ENCODE measurements around the gene SH2D1B. TPM values are rescaled to one million over a fixed set of nuclear protein-coding genes. Genes with fewer than 3 reads are reported as not detected.

SH2D1B gene
- total RNA-seq, 1 experiment from 2014 or later = not detected

DNA sequence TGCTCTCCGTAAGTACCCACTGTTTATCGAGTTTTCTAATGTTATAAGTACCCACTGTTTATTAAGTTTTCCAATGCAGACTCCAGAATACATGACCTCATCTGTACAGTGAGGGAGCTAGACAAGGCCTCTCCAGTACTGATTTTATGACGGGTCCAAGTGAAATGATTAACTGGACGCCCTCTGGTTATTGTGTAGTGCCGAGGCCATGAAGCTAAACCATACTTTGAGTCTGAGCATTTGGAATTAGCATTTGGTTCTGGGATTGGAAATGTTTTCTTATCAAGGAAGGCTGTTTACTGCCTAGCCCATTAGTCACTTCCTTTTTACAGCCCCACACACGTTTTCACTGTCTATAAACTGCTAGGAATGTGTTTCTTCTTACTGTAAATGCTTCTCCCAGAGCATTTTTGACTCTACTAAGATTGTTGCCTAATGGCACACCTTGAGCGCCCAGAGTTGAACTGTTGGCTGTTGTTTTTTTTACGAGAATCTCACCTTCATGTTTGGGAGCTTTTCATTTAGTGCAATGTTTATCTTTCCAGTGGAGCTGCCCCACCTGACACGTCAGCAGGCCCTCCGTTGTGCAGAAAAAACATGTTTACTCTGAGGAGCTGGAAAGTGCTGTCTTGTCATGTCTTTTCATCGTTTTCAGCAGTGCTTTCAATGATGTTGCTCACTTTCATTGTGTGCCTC lies 62.2 kb downstream of the SH2D1B start:
- in situ Hi-C loops (cut with HindIII; ENCODE audit: low pct_unique_long_range_greater_than_20kb, low sequenced_read_pairs) = no loop called here

DNA sequence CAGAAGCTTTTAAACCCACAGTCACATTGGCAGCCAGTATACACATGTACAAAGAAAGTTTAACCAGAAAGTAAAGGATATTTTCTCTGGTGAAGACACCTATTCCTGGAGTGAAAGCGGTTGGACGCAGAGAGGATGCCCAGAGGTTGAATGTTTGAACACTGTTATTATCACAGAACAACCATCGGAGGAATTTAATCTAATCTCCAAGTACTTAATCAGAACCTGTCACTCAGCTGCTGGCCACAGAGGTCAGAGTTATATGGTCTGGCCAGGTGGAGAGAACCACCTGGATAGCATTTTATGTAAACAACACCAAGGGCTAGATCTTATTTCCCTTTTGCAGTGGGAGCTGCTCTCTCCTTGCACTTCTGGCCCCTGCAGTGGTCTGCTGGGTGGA lies 64.7 kb downstream of the SH2D1B start:
- no peak for DNase-seq (ENCODE audit: low read depth)
- in situ Hi-C loops (cut with HindIII; ENCODE audit: low pct_unique_long_range_greater_than_20kb, low sequenced_read_pairs) = no loop called here

More for the DNA sequence above, 62.2 kb downstream of the SH2D1B start:
- DNase-seq (ENCODE audit: low read depth) = peak; percentile 82

Other genes with a start within 250 kb of the SH2D1B start
- gene SPATA46, start 35.3 kb downstream of the SH2D1B start, total RNA-seq (2014; rRNA removed; shearing (Covaris generic); ENCODE audit: low replicate concordance) = not detected in 2 replicates
- 0.03 TPM in 1 of 2 replicates, not detected in the other for gene C1orf226, start 30.4 kb downstream of the SH2D1B start, total RNA-seq (2014; rRNA removed; shearing (Covaris generic); ENCODE audit: low replicate concordance)
- gene UHMK1, start 85.7 kb upstream of the SH2D1B start, total RNA-seq (2014; rRNA removed; shearing (Covaris generic); ENCODE audit: low replicate concordance) = 25.3 and 33.6 TPM in 2 replicates
- gene UAP1, start 149.6 kb upstream of the SH2D1B start, total RNA-seq (2014; rRNA removed; shearing (Covaris generic); ENCODE audit: low replicate concordance) = 39.4 and 46.9 TPM in 2 replicates
- gene DDR2, start 220.3 kb upstream of the SH2D1B start, total RNA-seq (2014; rRNA removed; shearing (Covaris generic); ENCODE audit: low replicate concordance) = not detected in 2 replicates

All from Caki2 (cell line).